Ovary (tissue), 9 donors: ENCODE data around the gene NFASC. TPM values are rescaled to one million over a fixed set of nuclear protein-coding genes. Genes with fewer than 3 reads are reported as not detected.

Experiments used
- DNase-seq, 5 donors: peaks; one replicate each; pipeline ENCODE4 v3.0.0-alpha.2; 2019 to 2020
- H3K27ac ChIP-seq, 2 donors: fragments of 200-600 bp; one replicate each; pipeline versions ENCODE4 v1.5.1 to v1.8.0; 2019 to 2022
- H3K27me3 ChIP-seq: fragments of 200-600 bp; one replicate; pipeline ENCODE4 v1.8.0; 2022
- H3K36me3 ChIP-seq: fragments of 200-600 bp; sonication (generic); one replicate; pipeline ENCODE4 v1.5.1; 2019
- H3K4me1 ChIP-seq: one replicate; pipeline ENCODE4 v1.8.1; 2013; ENCODE audit warnings: mild to moderate bottlenecking, moderate library complexity; ENCODE audit not compliant: insufficient read depth
- H3K4me3 ChIP-seq: fragments of 200-600 bp; sonication (generic); one replicate; pipeline ENCODE4 v1.5.1; 2017
- H3K9me3 ChIP-seq, 2 donors: fragments of 200-600 bp in 1 of 2; sonication (generic) in 1 of 2; one replicate each; pipeline versions ENCODE4 v1.5.1 to v1.8.1; 2013 to 2019; ENCODE audit warnings: mild to moderate bottlenecking in 1 of 2, moderate library complexity in 1 of 2
- CTCF ChIP-seq, 3 donors: fragments of 450-650 bp in 2 of 3; fragments of 200-600 bp in 1 of 3; IDR thresholded peaks; one replicate each; pipeline versions ENCODE4 v1.5.1 to v1.8.0; 2016 to 2022; ENCODE audit warnings: antibody characterized with exemption in 3 of 3, mild to moderate bottlenecking in 1 of 3
- EP300 ChIP-seq: sonication (generic); formaldehyde crosslinking; IDR thresholded peaks from one replicate; pipeline ENCODE4 v1.6.1; 2017; ENCODE audit warnings: antibody characterized with exemption
- POLR2A ChIP-seq: fragments of 450-650 bp; IDR thresholded peaks from one replicate; pipeline ENCODE4 v1.6.1; 2017; ENCODE audit warnings: antibody characterized with exemption, mild to moderate bottlenecking, moderate library complexity
- WGBS, 3 donors: extraction: QIAGEN DNeasy Blood & Tissue Kit in 1 of 3; methylation state at CpG; one replicate each; pipeline versions ENCODE4 v1.1.5 to v1.1.7; 2013 to 2017; 5-methylcytosine and 5-hydroxymethylcytosine counted together
- intact Hi-C, 4 donors: fragments of 100-400 bp; cut with DNase I; formaldehyde crosslinking; loops; one replicate each; pipeline versions ENCODE4 v1.11.0 to v1.15.1; 2022 to 2023
- polyA plus RNA-seq, 2 donors: library from polyadenylated mRNA; stranded (reverse); fragments of 200-250 nt in 1 of 2; fragments of 350-450 nt in 1 of 2; fragmentation: Illumina TruSeq in 1 of 2; extraction: RNeasy Lipid Tissue Mini Kit (QIAGEN cat#74804) in 1 of 2; gene quantifications; one replicate each; pipeline ENCODE4 v1.2.3, GENCODE V29; 2013 to 2014
- total RNA-seq, 7 donors: library from RNA; depleted of rRNA in 2 of 7; stranded (reverse); fragments of >200 nt in 2 of 7; fragmentation: NEBNext Ultra II Directional in 3 of 7; extraction: Animal tissue kit (Norgen Biotek cat#: 25700) in 3 of 7; gene quantifications; one replicate each; pipeline versions ENCODE4 v1.1.0 to v1.2.4, GENCODE V29; 2016 to 2023
- donor health status: DM: no; HTN: no; CAD: no; lungs with moderate emphysema.
- donor health status: DM: no; HTN: no; CAD: no.
- donor health status: Bipolar disorder and iron deficiency.
- donor health status: DM: yes; HTN: yes; CAD: no.
- donor health status: DM: no; HTN: no; CAD: no.
- donor health status: DM: yes; HTN: yes; CAD: no.

NFASC gene
- total and polyA plus RNA-seq, 9 donors, result 9.3 to 73.2 (median 20.9) TPM

DNA sequence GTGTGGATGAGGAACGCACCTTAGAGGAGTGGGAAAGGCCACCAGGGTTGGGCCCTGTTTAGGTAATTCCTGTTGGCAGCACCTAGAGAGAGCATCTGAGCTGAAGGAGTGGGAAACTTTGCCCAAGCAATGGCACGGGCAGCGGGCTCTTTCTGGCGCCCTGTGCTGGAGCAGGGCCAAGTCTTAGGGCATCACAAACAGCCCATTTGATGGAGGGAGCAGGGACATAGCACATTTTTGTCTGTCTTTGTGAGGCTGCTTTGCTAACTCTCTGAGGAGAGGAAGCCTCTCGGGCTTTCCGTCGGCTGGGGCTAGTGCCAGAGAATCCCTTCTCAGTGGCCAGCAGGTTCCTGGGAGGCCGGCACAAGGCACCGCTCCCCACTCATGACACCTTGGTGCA is 149.8 kb downstream of the NFASC start:
- H3K36me3 ChIP-seq, result no peaks in the 10 kb centered on the region
- H3K27ac ChIP-seq, result no peak overlapping the region
- no peaks in the 10 kb centered on the region for H3K4me1 ChIP-seq
- TF ChIP-seq CTCF (IDR thresholded peaks at IDR 0.05) (no peak), EP300 (no peak)
- H3K27me3 ChIP-seq, result no peaks in the 10 kb centered on the region
- 87 to 90% (median 89%) methylated on average over 9 of the region's 9 CpGs for WGBS, 3 donors
- intact Hi-C loops, result no loop called here
- H3K9me3 ChIP-seq, result no peaks in the 10 kb centered on the region
- no peak for DNase-seq
- H3K4me3 ChIP-seq, result no peak overlapping the region

- TF ChIP-seq EP300 (no peak), POLR2A (no peak), CTCF (IDR thresholded peaks at IDR 0.05) (no peak)
- Histone ChIP-seq H3K27me3 (no peaks in the 10 kb centered on the region), H3K27ac (no peak overlapping the region), H3K36me3 (no peaks in the 10 kb centered on the region), H3K4me1 (no peaks in the 10 kb centered on the region), H3K4me3 (no peak overlapping the region), H3K9me3 (no peaks in the 10 kb centered on the region)
- intact Hi-C loops, result no loop called here
- no peak for DNase-seq
- 81 to 90% (median 84%) methylated on average over 2 of the region's 2 CpGs for WGBS, 3 donors
Observed at GRCh38 chr1:205024679-205025078, 154.0 kb downstream of the NFASC start.

GRCh38 chr1:205025239-205025638 is 154.6 kb downstream of the NFASC start:
- intact Hi-C loops, result no loop called here
- no peak for DNase-seq
- Histone ChIP-seq H3K4me1 (no peaks in the 10 kb centered on the region), H3K9me3 (no peaks in the 10 kb centered on the region), H3K4me3 (no peak overlapping the region), H3K36me3 (no peaks in the 10 kb centered on the region), H3K27me3 (no peaks in the 10 kb centered on the region), H3K27ac (no peak overlapping the region)
- 78 to 85% (median 83%) methylated on average over 16 of the region's 16 CpGs for WGBS, 3 donors
- TF ChIP-seq POLR2A (no peak), EP300 (no peak), CTCF (IDR thresholded peaks at IDR 0.05) (no peak)

GRCh38 chr1:205026181-205026580 is 155.5 kb downstream of the NFASC start:
- no peaks in the 10 kb centered on the region for H3K4me1 ChIP-seq
- H3K27me3 ChIP-seq, result no peaks in the 10 kb centered on the region
- H3K4me3 ChIP-seq, result no peak overlapping the region
- no peaks in the 10 kb centered on the region for H3K36me3 ChIP-seq
- no peaks in the 10 kb centered on the region for H3K9me3 ChIP-seq
- no peak for TF ChIP-seq CTCF (IDR thresholded peaks at IDR 0.05)
- TF ChIP-seq POLR2A, result no peak
- TF ChIP-seq EP300, result no peak
- 78 to 81% (median 79%) methylated on average over 6 of the region's 6 CpGs for WGBS, 3 donors
- intact Hi-C loops, result no loop called here
- H3K27ac ChIP-seq, result no peak overlapping the region
- no peak for DNase-seq

- Histone ChIP-seq H3K9me3 (no peaks in the 10 kb centered on the region), H3K4me1 (no peaks in the 10 kb centered on the region), H3K27ac (no peak overlapping the region), H3K36me3 (no peaks in the 10 kb centered on the region), H3K4me3 (no peak overlapping the region), H3K27me3 (no peaks in the 10 kb centered on the region)
- intact Hi-C loops, result no loop called here
- TF ChIP-seq POLR2A (no peak), EP300 (no peak), CTCF (IDR thresholded peaks at IDR 0.05) (no peak)
- DNase-seq, result no peak
- WGBS, 3 donors, result 78 to 79% (median 78%) methylated on average over 7 of the region's 7 CpGs
Observed at GRCh38 chr1:205028390-205028789, 157.7 kb downstream of the NFASC start.
